Activated naive CD4-positive, alpha-beta T cell (primary cell): ENCODE data around the gene GPR68.
"Not testable (repeated sequence)": the region's sequence is repeated elsewhere in the genome, so short reads cannot be mapped to it uniquely, and the experiment has no call there.

Source experiments
- DNase-seq, 4 experiments: peaks; one replicate each; lab custom pipeline; 2025; lab: John Stamatoyannopoulos, UW

The GPR68 gene

DNA sequence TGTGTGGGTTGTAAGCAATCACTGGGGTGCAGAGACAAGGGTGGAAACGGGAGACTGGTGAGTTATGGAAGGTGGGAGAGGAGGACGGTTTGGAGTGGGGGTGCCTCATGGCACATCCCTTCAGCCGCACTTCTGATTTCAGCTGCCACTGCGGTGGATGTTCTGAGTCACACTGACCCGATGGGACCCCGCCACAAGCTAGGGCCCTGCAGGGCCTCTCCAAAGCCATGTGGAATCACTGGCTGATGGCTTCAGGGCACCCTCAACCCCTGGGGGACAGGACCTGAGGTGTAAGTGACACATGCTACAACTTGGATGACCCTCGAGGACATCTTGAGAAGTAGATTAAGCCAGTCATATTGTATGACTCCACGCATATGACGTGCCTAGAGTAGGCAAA is 53.7 kb downstream of the GPR68 start:
- DNase-seq, result no peak

DNA sequence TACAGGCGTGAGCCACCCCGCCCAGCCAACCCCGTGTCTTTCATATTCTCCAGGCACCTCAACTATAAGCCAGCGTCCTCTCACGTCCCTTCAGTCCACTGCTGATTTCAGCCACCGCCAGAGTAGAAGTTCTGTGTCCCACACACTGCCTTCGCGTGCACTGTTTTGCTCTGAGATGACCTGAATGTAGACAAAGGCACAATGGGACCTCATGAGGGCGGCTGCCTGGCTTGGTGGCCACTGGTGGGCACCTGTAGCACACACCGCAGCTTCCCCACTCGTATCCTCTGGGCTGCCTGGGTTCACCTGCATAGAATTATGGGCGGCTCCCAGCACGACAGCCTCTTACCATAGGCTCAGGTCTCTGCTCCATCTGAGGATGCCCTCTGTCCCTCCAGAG is 57.2 kb downstream of the GPR68 start:
- no peak for DNase-seq

DNA sequence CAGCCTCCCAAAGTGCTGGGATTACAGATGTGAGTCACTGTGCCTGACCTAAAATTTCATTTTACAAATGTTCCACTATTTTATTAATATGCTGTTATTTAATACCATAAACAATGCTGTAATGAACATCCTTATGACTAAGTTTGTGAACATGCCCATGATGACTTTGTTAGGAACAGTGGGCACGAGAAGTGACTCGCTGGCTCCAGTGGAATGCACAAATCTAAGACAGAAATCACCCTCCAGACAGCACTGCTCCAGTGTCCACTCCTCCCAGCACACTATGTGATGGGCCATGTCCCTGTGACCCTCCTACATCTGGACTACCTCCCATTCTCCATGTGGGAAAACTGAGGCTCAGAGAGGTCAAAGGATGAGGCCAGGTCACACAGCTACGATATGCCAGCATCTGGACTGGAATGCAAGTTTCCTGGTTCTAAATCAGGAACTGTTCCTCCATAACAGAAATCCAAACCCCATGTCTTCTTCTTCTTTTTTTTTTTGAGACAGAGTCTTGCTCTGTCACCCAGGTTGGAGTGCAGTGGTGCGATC is 57.9 kb downstream of the GPR68 start:
- no peak for DNase-seq

DNA sequence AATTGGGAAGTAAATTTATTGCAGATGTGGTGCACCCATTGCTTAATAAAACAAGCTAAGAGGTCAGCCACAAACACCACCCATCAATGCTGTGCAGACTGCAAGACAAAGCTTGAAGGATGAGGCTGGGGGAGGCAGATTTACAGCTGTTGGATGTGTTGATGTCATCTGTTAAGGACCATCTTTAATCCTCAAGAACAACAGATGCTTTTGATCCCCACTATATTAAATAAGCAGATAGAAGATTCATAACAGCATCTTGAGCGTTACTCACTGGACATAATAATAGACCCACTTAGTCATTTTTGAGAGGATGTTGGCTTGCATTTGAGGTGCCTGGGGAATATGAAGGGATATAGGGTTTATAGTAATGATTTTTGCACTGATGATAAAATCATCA is 58.8 kb downstream of the GPR68 start:
- no peak for DNase-seq

DNA sequence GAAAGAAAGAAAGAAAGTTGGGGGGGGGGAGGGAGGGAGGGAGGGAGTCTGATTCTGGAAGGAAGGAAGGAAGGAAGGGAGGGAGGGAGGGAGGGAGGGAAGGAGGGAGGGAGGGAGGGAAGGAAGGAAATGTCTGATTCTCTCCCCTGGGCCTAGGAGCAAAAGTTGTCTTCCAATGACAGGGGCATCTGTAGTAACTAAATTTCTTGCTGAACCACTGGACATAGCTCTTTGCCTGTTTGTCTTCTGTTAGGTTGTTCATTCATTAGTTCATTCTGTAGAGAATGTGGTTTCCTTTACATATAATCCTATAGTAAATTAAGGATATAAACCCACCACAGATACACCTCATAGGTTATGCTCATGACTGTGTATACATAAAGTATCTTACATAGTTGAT is 59.9 kb downstream of the GPR68 start:
- DNase-seq, result no peak

DNA sequence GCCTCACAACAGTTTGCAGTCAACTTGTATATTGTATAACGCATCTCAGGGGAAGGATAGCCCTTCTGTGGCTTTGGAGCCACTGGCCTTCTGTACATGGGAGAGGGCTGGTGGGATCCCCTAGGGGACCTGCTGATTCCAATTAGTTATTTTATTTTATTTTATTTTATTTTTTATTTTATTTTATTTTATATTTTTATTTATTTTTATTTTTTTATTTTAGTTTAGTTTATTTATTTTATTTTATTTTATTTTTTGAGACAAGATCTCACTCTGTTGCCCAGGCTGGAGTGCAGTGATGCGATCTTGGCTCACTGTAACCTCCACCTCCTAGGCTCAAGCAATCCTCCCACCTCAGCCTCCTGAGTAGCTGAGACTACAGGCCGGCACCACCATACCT is 61.8 kb downstream of the GPR68 start:
- not testable (repeated sequence) for DNase-seq
